Neural crest cell (in vitro differentiated cells): ENCODE results near the gene FBXL17. TPM values are rescaled to one million over a fixed set of nuclear protein-coding genes. Genes with fewer than 3 reads are reported as not detected.

Experiments used
- DNase-seq: peaks from one replicate; pipeline ENCODE4 v3.0.0; 2021; ENCODE audit warnings: low read depth, mixed read lengths, low spot score
- H3K27ac Mint-ChIP-seq: one replicate; pipeline ENCODE4 v1.8.0; 2021; ENCODE audit warnings: mild to moderate bottlenecking, mixed read lengths; ENCODE audit not compliant: unreplicated experiment
- H3K27me3 Mint-ChIP-seq: 2 replicates; pipeline ENCODE4 v1.8.0; 2021; ENCODE audit warnings: low read depth, mild to moderate bottlenecking, mixed read lengths
- H3K36me3 Mint-ChIP-seq: 2 replicates; pipeline ENCODE4 v1.8.0; 2021; ENCODE audit warnings: low read depth, mild to moderate bottlenecking, mixed read lengths
- H3K4me1 Mint-ChIP-seq: 2 replicates; pipeline ENCODE4 v1.8.0; 2021; ENCODE audit warnings: mixed read lengths
- H3K4me3 Mint-ChIP-seq: one replicate; pipeline ENCODE4 v1.8.0; 2021; ENCODE audit warnings: mild to moderate bottlenecking, mixed read lengths
- H3K9me3 Mint-ChIP-seq: 2 replicates; pipeline ENCODE4 v1.8.0; 2021; ENCODE audit warnings: mixed read lengths
- total RNA-seq: library from RNA; stranded (reverse); gene quantifications from 2 replicates; pipeline ENCODE4 v1.2.1, GENCODE V29; 2021
- TF ChIP-seq, protein P1 (sequence below): fragments of 200-600 bp; sonication (generic); conservative IDR thresholded peaks from 2 replicates; pipeline ENCODE4 v1.5.0; 2021; ENCODE audit warnings: antibody characterized with exemption, mild to moderate bottlenecking

Gene FBXL17
- total RNA-seq, 1 donor from 2014 or later, result 17.8 TPM

DNA sequence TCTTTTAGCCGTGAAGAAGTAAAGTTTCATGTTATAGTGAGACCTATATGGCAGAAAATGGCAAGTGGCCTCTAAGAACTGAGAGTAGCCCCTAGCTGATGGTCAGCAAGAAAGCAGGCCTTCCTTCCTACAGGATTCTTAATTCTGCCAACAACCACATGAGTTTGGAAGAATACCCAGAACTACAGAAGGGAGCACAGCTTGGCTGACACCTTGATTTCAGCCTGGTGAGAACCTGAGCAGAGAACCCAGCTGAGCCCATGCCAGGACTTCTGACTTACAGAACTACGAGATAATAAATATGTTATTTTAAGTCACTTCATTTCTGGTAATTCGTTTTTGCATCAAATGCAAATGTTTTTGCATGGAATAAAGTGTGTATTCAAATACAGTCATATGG is 5.9 kb upstream of the FBXL17 start:
- H3K9me3 Mint-ChIP-seq, result no peaks in the 10 kb centered on the region
- peaks cover 4% of the 10 kb centered on the region for H3K4me1 Mint-ChIP-seq
- no peak for DNase-seq
- H3K27ac Mint-ChIP-seq, result no peak overlapping the region
- H3K27me3 Mint-ChIP-seq, result no peaks in the 10 kb centered on the region
- no peak overlapping the region for H3K4me3 Mint-ChIP-seq
- no peaks in the 10 kb centered on the region for H3K36me3 Mint-ChIP-seq
- TF ChIP-seq, protein P1, sequence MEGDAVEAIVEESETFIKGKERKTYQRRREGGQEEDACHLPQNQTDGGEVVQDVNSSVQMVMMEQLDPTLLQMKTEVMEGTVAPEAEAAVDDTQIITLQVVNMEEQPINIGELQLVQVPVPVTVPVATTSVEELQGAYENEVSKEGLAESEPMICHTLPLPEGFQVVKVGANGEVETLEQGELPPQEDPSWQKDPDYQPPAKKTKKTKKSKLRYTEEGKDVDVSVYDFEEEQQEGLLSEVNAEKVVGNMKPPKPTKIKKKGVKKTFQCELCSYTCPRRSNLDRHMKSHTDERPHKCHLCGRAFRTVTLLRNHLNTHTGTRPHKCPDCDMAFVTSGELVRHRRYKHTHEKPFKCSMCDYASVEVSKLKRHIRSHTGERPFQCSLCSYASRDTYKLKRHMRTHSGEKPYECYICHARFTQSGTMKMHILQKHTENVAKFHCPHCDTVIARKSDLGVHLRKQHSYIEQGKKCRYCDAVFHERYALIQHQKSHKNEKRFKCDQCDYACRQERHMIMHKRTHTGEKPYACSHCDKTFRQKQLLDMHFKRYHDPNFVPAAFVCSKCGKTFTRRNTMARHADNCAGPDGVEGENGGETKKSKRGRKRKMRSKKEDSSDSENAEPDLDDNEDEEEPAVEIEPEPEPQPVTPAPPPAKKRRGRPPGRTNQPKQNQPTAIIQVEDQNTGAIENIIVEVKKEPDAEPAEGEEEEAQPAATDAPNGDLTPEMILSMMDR, result no peak

DNA sequence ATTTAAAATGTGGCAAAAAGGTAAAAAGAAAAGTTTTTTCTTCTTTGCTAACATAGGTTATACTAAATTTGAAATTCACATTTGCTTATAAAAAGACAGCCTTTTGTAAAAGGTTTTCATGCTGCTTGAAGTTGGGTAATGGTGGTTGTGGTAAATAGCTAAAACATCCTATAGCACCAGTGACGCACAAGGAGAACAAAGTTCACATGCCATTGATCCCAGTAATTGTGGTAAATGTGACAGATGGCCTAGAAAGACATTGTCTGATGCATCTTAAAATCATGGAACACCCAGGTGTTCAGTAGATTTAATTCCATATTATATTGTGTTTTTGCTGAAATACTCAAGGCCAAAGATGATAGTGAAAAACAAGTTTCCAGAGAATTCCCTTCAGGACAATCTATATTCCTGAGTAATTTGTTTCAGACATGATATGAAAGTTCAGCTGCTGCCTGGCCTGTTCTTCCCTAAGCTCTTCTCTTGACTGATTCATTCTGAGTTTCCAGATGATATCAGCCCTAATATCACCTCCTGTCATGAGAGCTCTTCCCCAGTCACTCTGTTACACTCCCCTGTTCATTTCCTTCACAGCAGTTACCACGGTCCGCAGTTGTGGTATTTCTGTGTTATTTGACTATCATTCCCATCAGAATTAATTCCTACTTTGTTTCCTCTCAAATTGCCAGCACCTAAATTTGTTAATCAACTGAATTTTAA is 4.6 kb upstream of the FBXL17 start:
- H3K27ac Mint-ChIP-seq, result no peak overlapping the region
- no peak for DNase-seq
- no peaks in the 10 kb centered on the region for H3K36me3 Mint-ChIP-seq
- H3K9me3 Mint-ChIP-seq, result no peaks in the 10 kb centered on the region
- H3K4me1 Mint-ChIP-seq, result peaks cover 10% of the 10 kb centered on the region
- H3K4me3 Mint-ChIP-seq, result peak overlapping the region; percentile 5
- no peaks in the 10 kb centered on the region for H3K27me3 Mint-ChIP-seq
- TF ChIP-seq, protein P1, result no peak

DNA sequence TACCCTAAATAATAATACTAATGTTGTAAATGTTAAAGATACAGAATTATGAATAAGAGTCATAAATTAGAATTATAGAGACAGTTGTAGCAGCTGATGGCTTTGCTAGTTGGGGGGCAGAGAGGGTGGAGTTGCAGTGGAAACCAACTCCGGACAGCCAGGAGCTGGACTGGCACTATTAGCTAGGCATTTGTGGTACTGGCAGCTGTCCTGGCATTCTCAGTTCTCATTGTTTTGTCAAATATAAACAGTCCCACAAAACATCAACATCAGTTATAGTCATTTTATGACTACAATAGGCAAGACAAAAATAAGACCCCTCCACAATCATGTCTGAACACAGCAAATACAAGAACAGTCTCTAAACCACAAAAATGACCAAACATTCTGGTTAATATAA is 2.8 kb upstream of the FBXL17 start:
- no peaks in the 10 kb centered on the region for H3K27me3 Mint-ChIP-seq
- TF ChIP-seq, protein P1, result no peak
- peak overlapping the region; percentile 52 for H3K4me3 Mint-ChIP-seq
- no peak overlapping the region for H3K27ac Mint-ChIP-seq
- no peaks in the 10 kb centered on the region for H3K9me3 Mint-ChIP-seq
- peaks cover 16% of the 10 kb centered on the region for H3K4me1 Mint-ChIP-seq
- no peak for DNase-seq
- H3K36me3 Mint-ChIP-seq, result no peaks in the 10 kb centered on the region

DNA sequence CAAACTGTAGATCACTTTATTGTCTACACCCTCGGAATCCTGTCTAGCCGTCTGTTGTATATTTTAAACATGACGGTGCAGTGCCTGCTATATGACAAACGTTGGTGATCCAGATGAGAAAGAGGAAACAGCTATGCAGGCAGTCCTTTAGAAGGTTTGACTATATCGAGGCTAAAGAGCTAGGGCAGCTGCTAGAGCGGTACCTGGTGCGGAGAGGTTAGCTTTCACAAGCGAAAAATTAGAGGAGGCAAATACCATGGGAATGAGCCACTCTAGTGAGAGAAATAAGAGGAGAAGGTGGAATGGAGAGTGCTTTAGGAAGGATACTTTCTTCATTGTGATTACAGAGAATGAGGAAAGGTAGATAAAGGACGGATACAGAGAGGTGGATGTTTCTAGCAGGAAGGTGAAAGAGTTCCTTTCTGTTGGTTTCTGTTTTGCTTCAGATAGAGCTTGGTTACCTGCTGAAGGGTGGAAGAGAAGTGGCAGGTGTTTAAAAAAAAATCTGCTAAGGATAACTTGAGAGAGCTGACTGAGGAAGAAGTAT is 959 bp upstream of the FBXL17 start:
- Mint-ChIP-seq H3K36me3 (peaks cover 5% of the 10 kb centered on the region), H3K4me1 (peaks cover 32% of the 10 kb centered on the region), H3K4me3 (peak overlapping the region; percentile 97), H3K9me3 (no peaks in the 10 kb centered on the region), H3K27me3 (no peaks in the 10 kb centered on the region), H3K27ac (no peak overlapping the region)
- DNase-seq, result peak; percentile 2
- TF ChIP-seq, protein P1, result no peak

DNA sequence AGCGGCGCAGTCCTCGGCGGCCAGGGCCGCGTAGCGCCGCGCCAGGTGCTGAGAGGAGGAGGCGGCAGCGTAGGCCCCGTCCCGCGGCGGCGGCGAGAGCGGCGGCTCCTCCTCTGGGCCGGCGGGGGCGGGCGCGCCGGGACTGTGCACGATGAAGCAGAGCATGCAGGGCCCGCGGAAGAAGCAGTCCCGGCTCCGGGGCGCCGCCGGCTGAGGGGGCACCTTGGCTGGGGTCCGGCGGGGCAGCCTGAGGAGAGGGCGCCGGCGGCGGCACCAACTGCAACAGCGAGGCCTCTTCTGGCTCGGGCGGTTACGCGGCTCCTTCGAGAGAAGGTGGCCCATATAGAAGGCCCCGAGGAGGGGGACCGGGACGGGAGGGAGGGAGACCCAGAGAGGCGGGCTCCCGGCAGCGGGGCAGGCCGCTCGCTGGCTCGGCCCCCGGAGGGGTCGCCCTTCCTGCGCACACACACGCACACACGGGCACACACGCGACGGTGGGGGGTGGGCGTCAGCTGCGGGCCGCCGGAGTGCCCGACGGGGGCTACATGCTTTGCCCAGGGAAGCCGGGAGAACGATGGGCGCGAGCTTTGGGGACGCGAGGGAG is 446 bp downstream of the FBXL17 start:
- Mint-ChIP-seq H3K36me3 (peaks cover 14% of the 10 kb centered on the region), H3K9me3 (no peaks in the 10 kb centered on the region), H3K27me3 (no peaks in the 10 kb centered on the region), H3K27ac (peak overlapping the region; percentile 91), H3K4me3 (peak overlapping the region; percentile 82), H3K4me1 (peaks cover 39% of the 10 kb centered on the region)
- DNase-seq, result peak; percentile 36
- TF ChIP-seq, protein P1, result no peak
